NCI-H345 treated with DMSO at 0.1 percent for 48 hours (cell line): ENCODE measurements around the gene PAWR.
"Not testable (repeated sequence)": the region's sequence is repeated elsewhere in the genome, so short reads cannot be mapped to it uniquely, and the experiment has no call there.

Experiments used
- DNase-seq: peaks from one replicate; lab custom pipeline; 2025; ENCODE audit not compliant: unreplicated experiment; lab: John Stamatoyannopoulos, UW

The PAWR gene

GRCh38 chr12:79553863-79554574, 136.7 kb downstream of the PAWR start:
- DNase-seq: no peak

DNA sequence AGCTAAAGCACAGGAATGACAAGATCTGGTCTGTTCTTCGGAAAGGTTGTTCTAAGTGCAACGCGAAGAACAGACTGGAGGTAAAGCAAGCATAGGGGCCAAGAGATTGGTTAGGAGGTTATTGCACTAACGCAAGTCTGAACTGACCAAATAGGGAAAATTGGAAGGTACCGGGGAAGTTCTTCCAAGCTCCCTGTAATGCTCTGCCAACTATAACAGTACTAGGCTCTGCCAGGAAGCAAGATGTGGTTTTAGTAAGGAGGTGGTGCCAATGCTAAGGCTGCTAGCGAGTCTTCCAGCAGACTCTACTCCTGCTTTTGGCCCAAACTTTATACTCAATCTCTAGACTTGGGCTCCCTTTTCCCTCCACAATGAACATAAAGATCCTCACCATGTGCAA, 138.6 kb downstream of the PAWR start:
- no peak for DNase-seq

- no peak for DNase-seq
Observed at GRCh38 chr12:79549531-79550271, 141.1 kb downstream of the PAWR start.

DNA sequence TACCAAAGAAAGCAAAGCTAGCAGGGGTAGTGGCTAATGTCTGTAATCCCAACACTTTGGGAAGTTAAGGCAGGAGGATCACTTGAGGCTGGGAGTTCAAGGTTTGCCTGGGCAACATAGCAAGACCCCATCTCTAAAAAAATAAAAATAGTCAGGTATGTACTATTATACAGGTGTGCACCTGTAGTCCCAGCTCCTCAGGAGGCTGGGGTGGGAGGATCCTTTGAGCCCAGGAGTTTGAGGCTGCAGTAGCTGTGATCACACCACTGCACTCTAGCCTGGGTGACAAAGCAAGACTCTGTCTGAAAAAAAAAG, 142.2 kb downstream of the PAWR start:
- DNase-seq: no peak

GRCh38 chr12:79547735-79548609, 142.8 kb downstream of the PAWR start:
- peak; percentile 23 for DNase-seq

DNA sequence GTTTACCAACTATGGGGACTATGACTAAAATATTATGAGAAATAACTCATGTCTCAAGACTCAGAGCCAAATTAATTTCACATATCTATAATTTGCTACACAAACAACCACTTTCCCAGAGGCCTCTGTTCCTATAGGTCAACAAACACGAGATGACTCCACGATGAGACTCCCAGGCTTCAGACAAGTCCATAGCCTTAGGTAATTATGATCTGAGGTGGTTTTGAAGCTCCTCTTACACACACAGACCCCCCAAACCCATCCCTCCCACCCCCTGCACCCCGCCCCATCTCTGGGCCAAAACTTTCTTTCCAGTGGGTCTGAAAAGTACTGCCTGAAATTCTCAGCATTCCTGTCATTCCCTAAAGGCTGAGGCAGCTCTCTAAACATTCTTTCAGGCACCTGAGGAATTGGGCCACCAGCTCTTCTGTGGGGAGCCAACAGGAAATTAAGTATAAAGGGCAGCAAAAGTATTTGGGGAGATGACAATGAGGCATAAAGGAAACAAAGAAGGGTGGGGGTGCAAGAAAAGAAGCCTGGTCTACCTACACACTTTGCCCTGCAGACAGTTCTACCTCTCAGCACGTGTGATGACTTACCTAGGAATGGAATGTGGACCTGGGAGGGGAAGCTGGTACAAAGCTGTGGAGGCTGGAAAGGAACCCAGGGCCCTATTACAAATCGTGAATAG, 143.6 kb downstream of the PAWR start:
- no peak for DNase-seq

DNA sequence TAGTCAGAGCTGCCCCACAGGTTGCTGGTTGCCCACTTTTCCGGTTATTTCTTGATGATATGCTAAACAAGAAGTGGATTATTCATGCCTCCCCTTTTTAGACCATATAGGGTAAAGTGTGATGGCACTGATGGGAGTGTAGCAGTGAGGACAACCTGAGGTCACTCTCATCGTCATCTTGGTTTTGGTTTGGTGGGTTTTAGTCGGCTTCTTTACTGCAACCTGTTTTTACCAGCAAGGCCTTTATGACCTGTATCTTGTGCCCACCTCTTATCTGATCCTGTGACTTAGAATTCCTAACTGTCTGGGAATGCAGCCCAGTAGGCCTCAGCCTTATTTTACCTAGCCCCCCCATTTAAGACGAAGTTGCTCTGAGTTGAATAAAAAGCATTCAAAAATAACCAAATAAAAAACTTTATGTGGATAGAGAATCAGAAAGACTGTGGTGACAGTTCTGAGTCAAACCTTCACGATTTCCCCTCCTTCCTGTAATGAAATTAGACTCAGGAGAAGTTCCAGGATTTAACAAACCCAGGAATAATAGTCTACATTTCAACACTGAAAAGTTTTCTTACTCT, 144.2 kb downstream of the PAWR start:
- DNase-seq: no peak

GRCh38 chr12:79544439-79544838, 146.3 kb downstream of the PAWR start:
- DNase-seq: not testable (repeated sequence)

DNA sequence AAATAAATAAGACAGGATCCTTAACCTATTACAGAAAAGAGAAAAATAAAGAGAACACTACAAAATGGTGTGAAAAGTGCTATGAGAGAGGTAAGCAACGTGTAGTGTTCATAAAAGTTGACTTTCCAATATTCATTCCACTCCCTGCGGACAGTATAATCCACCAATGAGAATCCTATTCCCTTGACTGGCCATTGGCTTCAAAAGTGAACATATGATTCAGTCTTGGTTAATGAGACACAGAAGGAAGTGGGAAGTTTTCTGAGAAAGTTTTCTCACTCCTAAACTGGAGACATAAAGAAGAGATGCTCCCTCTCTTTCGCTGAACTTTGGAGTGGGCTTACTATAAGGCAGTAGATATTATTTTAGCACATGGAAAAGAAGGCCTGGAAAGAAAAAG, 153.1 kb downstream of the PAWR start:
- no peak for DNase-seq

- DNase-seq: no peak
Observed at GRCh38 chr12:79535751-79536150, 155.0 kb downstream of the PAWR start.
